ENCODE data around the gene TMEM220.

GRCh38 chr17:10666906-10667305 lies 62.9 kb downstream of the TMEM220 start:
- TF ChIP-seq CTCF (IDR thresholded peaks at IDR 0.05; ENCODE audit: low read depth, low read length, poor library complexity, severe bottlenecking) (no peak), EZH2phosphoT487 (IDR thresholded peaks at IDR 0.05; ENCODE audit: borderline replicate concordance, low read length) (no peak)

Data from DOHH2 (cell line).